D721Med (cell line): Measurements from ENCODE around the gene PRKAR1B.

Experiments
- DNase-seq: peaks from one replicate; pipeline ENCODE4 v3.0.0; 2011; ENCODE audit warnings: low spot score; ENCODE audit not compliant: insufficient read length
- FAIRE-seq: peaks from 2 replicates; lab custom pipeline; 2011; peaks lifted over from hg19 to GRCh38; lab: Jason Lieb, UNC
- TF ChIP-seq, protein P1 (sequence below): IDR thresholded peaks from 2 replicates; pipeline ENCODE4 v1.5.1; 2012; ENCODE audit warnings: mild to moderate bottlenecking, control low read depth; ENCODE audit not compliant: insufficient read depth; ENCODE audit errors: missing control alignments

The PRKAR1B gene

DNA sequence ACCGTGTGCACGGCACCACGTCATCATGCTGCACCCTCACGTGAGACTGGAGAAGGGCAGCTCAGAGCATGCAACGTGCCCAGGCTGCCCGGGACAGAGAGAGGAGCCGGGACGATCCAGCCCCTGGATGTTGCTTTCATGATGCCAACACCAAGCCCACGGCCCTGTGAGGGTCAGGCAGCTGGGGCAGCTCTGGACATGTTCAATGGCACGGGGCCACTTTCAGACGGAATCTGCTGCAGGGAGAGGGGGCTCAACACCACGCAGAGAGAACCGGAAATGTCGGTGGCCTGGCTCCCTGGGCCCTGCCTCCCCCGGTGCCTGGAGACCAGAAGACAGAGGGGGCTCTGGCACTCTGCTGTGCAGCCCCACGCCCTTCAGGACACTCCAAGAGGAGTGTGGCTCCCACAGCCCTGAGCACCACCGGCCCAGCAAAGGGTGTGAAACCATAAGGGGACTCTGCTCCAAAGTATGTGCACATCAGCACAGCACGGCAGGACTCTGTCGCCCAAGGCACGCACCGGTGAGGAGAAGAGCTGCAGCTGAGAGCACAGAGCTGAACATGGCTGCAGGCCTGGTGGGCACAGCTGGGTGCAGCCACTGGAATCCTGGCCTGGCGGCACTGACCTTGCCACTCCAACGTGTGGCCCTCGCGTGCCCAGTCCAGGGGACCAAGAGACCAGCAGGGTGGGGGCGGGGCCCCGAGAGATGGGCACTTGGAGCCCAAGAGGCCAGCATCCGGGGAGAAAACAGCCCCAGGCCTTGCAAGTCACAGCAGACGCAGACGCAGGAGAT, 137.1 kb downstream of the PRKAR1B start:
- DNase-seq (no peak), FAIRE-seq (no peak)

DNA sequence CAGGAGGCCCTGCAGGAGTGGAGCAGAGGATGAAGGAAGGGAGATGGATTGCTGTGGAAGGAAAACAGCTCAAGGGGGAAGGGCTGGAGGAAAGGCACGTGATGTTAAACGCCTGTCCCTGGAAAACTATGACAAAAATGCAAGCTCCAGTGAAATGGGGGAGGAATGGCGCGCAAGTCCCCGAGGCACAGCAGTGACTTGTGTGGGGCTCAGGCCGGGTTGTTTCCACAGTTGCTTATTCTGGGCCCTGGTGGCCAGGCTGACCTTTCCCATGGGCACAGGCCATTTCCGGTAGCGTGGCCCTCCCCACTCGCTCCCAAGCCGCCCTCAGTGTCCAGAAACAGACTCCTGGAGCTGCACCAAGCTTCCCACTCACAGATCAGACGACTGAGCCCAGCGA, 139.3 kb downstream of the PRKAR1B start:
- TF ChIP-seq, protein P1, sequence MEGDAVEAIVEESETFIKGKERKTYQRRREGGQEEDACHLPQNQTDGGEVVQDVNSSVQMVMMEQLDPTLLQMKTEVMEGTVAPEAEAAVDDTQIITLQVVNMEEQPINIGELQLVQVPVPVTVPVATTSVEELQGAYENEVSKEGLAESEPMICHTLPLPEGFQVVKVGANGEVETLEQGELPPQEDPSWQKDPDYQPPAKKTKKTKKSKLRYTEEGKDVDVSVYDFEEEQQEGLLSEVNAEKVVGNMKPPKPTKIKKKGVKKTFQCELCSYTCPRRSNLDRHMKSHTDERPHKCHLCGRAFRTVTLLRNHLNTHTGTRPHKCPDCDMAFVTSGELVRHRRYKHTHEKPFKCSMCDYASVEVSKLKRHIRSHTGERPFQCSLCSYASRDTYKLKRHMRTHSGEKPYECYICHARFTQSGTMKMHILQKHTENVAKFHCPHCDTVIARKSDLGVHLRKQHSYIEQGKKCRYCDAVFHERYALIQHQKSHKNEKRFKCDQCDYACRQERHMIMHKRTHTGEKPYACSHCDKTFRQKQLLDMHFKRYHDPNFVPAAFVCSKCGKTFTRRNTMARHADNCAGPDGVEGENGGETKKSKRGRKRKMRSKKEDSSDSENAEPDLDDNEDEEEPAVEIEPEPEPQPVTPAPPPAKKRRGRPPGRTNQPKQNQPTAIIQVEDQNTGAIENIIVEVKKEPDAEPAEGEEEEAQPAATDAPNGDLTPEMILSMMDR = no peak
- DNase-seq (no peak), FAIRE-seq (no peak)

More for the DNA sequence above, 137.1 kb downstream of the PRKAR1B start:
- TF ChIP-seq, protein P1 = no peak

DNA sequence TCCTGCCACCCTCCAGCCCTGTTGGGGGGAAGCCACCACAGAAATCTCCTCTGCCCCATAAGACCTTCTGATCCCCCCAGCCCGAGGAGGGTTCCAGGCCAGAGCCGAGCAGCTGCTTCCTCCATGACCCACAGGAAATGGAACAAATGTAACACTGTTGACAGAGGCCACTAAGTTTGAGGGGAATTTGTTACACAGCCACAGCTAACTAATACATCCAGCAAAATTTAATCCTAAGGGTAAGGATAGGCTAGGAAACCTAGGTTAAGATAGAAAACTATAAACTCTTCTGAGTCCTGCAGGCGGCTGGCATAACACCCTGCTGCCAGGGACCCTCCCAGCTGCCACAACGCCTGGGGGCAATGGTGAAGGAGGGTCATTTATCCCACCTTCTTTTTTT, 140.6 kb downstream of the PRKAR1B start:
- FAIRE-seq (no peak), DNase-seq (no peak)
- TF ChIP-seq, protein P1 = no peak

DNA sequence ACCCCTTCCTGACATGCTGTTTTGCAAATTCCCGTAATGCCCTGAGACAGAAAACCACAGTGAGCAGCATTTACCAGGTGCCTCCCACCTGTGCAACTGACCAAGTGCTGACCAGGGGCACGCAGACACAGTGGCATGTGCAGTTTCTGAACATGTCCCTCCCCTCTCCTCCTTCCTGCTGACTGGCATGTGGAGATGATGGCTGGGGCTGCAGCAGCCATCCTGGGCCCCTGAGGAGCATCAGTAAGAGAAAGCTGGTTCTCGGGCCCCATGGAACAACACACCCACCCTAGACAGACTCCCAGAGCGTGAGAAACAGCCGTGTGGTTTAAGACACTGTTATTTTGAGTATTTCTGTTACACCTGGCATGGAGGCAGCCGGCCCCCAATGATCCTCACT, 141.2 kb downstream of the PRKAR1B start:
- TF ChIP-seq, protein P1 = no peak
- FAIRE-seq (no peak), DNase-seq (no peak)

DNA sequence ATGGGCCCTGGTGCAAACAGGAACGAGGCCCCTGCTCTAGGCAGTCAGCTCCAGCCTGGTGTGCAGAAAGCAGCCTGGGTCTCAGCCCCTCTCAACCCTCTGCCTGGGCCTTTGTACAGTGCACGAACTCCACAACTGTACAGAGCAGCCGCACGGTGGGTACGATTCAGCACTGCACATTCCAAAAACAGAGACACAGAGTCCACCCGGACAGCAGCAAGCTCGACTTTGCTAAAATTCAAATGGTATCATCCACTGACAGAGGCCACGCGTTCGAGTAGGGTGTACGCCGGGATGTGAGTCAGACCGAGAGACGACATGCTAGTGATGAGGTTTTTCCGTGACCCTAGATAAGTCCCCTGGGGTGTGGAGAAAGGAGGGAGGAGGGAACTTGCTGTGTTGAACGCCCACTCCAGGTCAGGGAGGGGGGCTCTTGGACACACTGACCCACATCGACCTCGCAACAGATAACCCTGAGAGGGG, 141.8 kb downstream of the PRKAR1B start:
- no peak for DNase-seq

DNA sequence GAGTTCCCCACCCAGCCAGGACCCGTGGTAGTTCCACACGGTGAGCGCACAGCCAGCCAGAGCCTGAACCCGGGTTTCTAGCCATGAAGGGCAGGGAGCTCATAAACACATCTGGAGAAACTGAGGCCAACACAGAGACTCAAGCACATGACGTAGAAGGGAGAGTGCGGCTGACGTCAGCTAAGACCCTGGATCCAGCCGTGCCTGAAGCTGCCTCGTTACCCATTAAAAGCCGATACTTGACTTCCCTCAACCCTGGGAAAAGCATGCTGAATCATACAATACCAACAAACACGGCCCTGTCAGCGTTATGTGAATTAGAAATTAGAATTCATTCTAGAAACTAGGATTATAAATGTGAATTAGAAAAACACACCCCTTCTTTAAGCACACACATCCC, 142.3 kb downstream of the PRKAR1B start:
- DNase-seq = no peak
- no peak for FAIRE-seq
- TF ChIP-seq, protein P1 = no peak

More for the DNA sequence above, 141.8 kb downstream of the PRKAR1B start:
- no peak for FAIRE-seq
- TF ChIP-seq, protein P1 = no peak

DNA sequence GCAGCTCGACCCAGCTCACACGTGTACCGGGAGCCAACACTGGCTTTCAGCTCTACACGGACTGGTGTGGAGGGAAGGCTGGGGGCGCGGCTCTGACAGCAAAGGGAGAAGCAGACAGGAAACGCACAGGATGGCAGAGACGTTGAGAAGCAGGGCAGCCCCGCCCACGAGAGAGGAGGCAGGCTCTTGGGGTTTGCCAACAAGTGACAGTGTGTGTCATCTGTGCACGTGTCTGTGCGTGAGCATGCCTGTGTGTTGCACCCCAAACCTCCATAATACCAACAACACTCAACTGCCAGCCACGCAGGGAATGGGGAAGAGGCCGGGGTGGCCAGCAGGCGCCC, 143.0 kb downstream of the PRKAR1B start:
- DNase-seq (no peak), FAIRE-seq (no peak)
- TF ChIP-seq, protein P1 = no peak
